ENCODE results near the gene FDX1. TPM values are rescaled to one million over a fixed set of nuclear protein-coding genes. Genes with fewer than 3 reads are reported as not detected.

FDX1 gene
- polyA plus RNA-seq, 1 experiment: 2.0 TPM

GRCh38 chr11:110450246-110450645, 20.5 kb downstream of the FDX1 start:
- TF ChIP-seq, protein P1, sequence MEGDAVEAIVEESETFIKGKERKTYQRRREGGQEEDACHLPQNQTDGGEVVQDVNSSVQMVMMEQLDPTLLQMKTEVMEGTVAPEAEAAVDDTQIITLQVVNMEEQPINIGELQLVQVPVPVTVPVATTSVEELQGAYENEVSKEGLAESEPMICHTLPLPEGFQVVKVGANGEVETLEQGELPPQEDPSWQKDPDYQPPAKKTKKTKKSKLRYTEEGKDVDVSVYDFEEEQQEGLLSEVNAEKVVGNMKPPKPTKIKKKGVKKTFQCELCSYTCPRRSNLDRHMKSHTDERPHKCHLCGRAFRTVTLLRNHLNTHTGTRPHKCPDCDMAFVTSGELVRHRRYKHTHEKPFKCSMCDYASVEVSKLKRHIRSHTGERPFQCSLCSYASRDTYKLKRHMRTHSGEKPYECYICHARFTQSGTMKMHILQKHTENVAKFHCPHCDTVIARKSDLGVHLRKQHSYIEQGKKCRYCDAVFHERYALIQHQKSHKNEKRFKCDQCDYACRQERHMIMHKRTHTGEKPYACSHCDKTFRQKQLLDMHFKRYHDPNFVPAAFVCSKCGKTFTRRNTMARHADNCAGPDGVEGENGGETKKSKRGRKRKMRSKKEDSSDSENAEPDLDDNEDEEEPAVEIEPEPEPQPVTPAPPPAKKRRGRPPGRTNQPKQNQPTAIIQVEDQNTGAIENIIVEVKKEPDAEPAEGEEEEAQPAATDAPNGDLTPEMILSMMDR (IDR thresholded peaks at IDR 0.05; ENCODE audit: insufficient read depth, low read depth, low read length): no peak
- ChIA-PET POLR2A (no interaction called here), CTCF (interaction anchor here (1.5 kb wide), 1 partner anchor 14 kb away, joined by 5 read pairs; no protein-coding TSS in a partner anchor)

GRCh38 chr11:110452720-110453119, 23.0 kb downstream of the FDX1 start:
- DNase-seq (ENCODE audit: low read depth): no peak
- Histone ChIP-seq H3K27me3 (ENCODE audit: control insufficient read depth, insufficient read depth, low read length) (no peaks in the 10 kb centered on the region), H3K36me3 (ENCODE audit: control insufficient read depth, insufficient read depth, low read length) (no peaks in the 10 kb centered on the region), H3K4me3 (ENCODE audit: low read depth, low read length) (no peak overlapping the region)
- ChIA-PET CTCF (interaction anchor here (2.6 kb wide), 1 partner anchor 10 kb away, joined by 11 read pairs; no protein-coding TSS in a partner anchor), POLR2A (no interaction called here)
- TF ChIP-seq, protein P1 (IDR thresholded peaks at IDR 0.05; ENCODE audit: insufficient read depth, low read depth, low read length): no peak

More at GRCh38 chr11:110450246-110450645, 20.5 kb downstream of the FDX1 start:
- no peak for DNase-seq (ENCODE audit: low read depth)
- Histone ChIP-seq H3K4me3 (ENCODE audit: low read depth, low read length) (no peak overlapping the region), H3K27me3 (ENCODE audit: control insufficient read depth, insufficient read depth, low read length) (no peaks in the 10 kb centered on the region), H3K36me3 (ENCODE audit: control insufficient read depth, insufficient read depth, low read length) (no peaks in the 10 kb centered on the region)

DNA sequence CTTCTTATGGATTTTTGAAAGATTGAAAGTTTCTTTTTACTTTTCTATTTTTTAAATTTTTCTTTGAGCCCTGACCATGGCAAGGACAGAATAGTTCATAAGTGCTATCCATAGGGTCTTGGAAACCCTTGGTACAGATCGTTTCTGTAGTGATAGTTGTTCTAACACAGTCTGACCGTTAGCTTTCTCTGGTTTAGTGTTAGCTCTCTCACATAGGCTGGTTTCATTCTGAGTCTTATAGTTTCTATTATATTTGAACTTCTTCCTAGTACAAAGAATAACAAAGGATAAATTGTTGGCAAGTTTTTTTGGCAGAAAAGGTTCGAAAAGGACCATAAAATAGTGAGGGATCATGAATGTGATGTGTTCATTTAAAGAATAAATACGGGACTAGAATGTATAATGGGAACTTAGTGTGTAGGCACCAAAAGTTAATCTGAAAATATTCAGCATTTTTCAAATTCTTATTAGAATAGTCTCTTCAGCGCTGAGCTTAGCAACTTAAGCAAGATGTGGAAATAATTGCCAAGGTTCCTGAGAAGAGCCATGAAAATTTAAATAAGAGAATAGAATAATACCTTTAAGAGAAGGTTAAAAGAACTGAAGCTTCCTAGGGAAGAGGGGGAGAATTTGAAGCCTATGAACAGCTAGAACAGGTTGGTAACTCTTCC, 24.1 kb downstream of the FDX1 start:
- no peak for DNase-seq (ENCODE audit: low read depth)
- H3K36me3 ChIP-seq (ENCODE audit: control insufficient read depth, insufficient read depth, low read length): no peaks in the 10 kb centered on the region
- ChIA-PET POLR2A (no interaction called here), CTCF (interaction anchor here (2.6 kb wide), 1 partner anchor 9 kb away, joined by 11 read pairs; no protein-coding TSS in a partner anchor)
- H3K27me3 ChIP-seq (ENCODE audit: control insufficient read depth, insufficient read depth, low read length): no peaks in the 10 kb centered on the region
- TF ChIP-seq, protein P1 (IDR thresholded peaks at IDR 0.05; ENCODE audit: insufficient read depth, low read depth, low read length): no peak
- H3K4me3 ChIP-seq (ENCODE audit: low read depth, low read length): no peak overlapping the region

GRCh38 chr11:110454609-110455008, 24.9 kb downstream of the FDX1 start:
- no peaks in the 10 kb centered on the region for H3K27me3 ChIP-seq (ENCODE audit: control insufficient read depth, insufficient read depth, low read length)
- H3K4me3 ChIP-seq (ENCODE audit: low read depth, low read length): no peak overlapping the region
- TF ChIP-seq, protein P1 (IDR thresholded peaks at IDR 0.05; ENCODE audit: insufficient read depth, low read depth, low read length): no peak
- ChIA-PET CTCF (interaction anchor here (0.9 to 2.6 kb wide), 2 partner anchors 8 to 25 kb away, joined by 3 to 11 read pairs; no protein-coding TSS in a partner anchor), POLR2A (no interaction called here)
- DNase-seq (ENCODE audit: low read depth): no peak
- H3K36me3 ChIP-seq (ENCODE audit: control insufficient read depth, insufficient read depth, low read length): no peaks in the 10 kb centered on the region

GRCh38 chr11:110455718-110456117, 26.0 kb downstream of the FDX1 start:
- POLR2A ChIA-PET: no interaction called here
- no peak for DNase-seq (ENCODE audit: low read depth)
- H3K27me3 ChIP-seq (ENCODE audit: control insufficient read depth, insufficient read depth, low read length): no peaks in the 10 kb centered on the region
- CTCF ChIA-PET: no interaction called here
- TF ChIP-seq, protein P1 (IDR thresholded peaks at IDR 0.05; ENCODE audit: insufficient read depth, low read depth, low read length): no peak
- no peaks in the 10 kb centered on the region for H3K36me3 ChIP-seq (ENCODE audit: control insufficient read depth, insufficient read depth, low read length)
- no peak overlapping the region for H3K4me3 ChIP-seq (ENCODE audit: low read depth, low read length)

Measured in BJ (cell line).